OCI-LY7 (cell line): Measurements from ENCODE around the gene CD247.

Experiments
- EZH2phosphoT487 ChIP-seq: fragments of 200-600 bp; sonication (generic); IDR thresholded peaks from 2 replicates; pipeline ENCODE4 v1.6.1; 2018; ENCODE audit warnings: low read depth, borderline replicate concordance, mild to moderate bottlenecking, mixed run types, antibody characterized with exemption, low read length, moderate library complexity, mixed read lengths
- TF ChIP-seq, protein P1 (sequence below): fragments of 200-600 bp; sonication (generic); conservative IDR thresholded peaks from 2 replicates; pipeline ENCODE4 v1.5.1; 2014; ENCODE audit warnings: mild to moderate bottlenecking, antibody characterized with exemption, low read length, moderate library complexity, mixed read lengths

DNA sequence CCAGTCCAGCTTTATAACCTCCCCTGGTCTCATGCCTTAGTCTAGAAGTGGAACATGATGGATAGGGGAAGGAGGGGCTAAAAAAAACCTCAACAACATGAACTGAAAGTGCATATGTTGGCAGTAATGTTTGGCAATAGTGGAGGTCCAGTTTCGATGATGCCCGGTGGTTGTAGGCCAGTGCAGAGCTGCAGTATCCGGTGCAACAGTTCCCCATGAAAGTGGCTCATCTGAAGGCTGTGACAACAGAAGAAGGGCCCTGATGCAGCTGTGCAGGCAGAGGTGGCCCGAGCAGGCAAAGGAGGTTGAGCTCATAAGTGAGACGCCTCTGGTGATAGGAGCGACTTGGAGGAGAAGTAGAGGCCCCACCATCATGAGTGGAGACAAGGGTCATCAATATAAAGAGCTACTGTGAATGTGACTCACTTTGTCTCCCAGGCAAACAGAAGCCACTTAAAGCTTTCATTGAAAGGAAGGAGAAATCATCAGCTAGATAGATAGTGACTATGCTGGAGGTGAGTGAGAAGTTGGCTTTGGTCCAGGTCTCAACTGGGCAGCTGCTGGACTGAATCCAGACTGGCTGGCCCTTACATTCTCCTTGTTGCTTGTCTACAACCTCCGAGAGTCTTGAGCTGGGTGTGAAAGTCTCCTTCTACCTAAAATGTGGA lies 45.4 kb upstream of the CD247 start:
- TF ChIP-seq, protein P1, sequence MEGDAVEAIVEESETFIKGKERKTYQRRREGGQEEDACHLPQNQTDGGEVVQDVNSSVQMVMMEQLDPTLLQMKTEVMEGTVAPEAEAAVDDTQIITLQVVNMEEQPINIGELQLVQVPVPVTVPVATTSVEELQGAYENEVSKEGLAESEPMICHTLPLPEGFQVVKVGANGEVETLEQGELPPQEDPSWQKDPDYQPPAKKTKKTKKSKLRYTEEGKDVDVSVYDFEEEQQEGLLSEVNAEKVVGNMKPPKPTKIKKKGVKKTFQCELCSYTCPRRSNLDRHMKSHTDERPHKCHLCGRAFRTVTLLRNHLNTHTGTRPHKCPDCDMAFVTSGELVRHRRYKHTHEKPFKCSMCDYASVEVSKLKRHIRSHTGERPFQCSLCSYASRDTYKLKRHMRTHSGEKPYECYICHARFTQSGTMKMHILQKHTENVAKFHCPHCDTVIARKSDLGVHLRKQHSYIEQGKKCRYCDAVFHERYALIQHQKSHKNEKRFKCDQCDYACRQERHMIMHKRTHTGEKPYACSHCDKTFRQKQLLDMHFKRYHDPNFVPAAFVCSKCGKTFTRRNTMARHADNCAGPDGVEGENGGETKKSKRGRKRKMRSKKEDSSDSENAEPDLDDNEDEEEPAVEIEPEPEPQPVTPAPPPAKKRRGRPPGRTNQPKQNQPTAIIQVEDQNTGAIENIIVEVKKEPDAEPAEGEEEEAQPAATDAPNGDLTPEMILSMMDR: no peak
- no peak for TF ChIP-seq EZH2phosphoT487
